Renal cortex interstitium (tissue), 11 donors: ENCODE data around the gene TRAF5. TPM values are rescaled to one million over a fixed set of nuclear protein-coding genes. Genes with fewer than 3 reads are reported as not detected.

Experiments used
- DNase-seq, 11 donors: peaks; one replicate each; pipeline ENCODE4 v3.0.0-alpha.2; 2013; ENCODE audit warnings: low read depth in 9 of 11, low spot score in 4 of 11; ENCODE audit errors: extremely low read depth in 1 of 11
- polyA plus RNA-seq, 3 donors: library from polyadenylated mRNA; unstranded; fragments of 120-200 nt; gene quantifications; one replicate each; pipeline ENCODE4 v1.2.1, GENCODE V29; 2013; ENCODE audit not compliant: insufficient read length in 3 of 3

TRAF5 gene
- polyA plus RNA-seq, 3 donors: 13.2 to 29.0 (median 18.3) TPM

DNA sequence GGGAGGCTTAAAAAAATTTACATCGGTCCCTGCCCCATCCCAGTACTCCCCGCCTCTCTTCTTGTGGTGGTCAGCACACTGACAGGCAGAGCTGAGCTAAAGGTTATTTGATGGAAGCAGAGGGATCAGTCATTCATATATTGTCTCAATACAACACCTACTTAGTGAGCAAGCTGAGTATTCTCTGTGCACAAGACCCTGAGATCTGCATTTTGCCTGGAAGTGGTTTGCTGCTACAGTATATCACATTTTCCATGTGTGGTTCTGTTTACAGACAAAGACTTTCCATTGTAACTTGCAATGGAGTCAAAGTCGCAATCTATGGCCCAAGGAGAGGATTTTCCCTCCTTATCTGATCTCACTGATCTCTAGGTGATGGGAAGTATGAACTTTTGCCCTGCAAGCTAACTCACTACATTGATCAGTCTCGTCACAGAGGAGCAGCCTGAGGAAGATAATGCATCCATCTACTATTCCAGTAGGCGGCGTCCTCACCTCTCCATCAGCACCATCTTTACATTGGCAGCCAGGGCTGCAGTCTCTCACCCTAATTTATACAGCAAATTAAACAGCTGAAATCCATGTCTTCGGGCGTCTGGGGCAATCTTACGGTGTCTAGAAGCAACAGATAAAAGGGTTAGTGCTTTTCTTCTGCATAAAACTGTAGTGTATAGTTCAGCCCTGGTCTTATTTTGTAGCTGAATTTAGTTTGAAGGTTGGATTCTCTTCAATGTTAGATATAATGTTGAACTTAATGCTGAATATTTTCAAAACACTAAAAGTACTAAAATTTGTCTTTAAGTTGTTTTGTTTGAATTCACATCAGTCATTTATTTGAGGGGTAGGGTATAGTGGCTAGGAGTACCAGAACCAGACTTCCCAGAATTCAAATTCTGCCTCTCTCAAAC is 3.2 kb upstream of the TRAF5 start:
- peak in 8 of 11 donors; percentile 21 to 61 (median 44) for DNase-seq

DNA sequence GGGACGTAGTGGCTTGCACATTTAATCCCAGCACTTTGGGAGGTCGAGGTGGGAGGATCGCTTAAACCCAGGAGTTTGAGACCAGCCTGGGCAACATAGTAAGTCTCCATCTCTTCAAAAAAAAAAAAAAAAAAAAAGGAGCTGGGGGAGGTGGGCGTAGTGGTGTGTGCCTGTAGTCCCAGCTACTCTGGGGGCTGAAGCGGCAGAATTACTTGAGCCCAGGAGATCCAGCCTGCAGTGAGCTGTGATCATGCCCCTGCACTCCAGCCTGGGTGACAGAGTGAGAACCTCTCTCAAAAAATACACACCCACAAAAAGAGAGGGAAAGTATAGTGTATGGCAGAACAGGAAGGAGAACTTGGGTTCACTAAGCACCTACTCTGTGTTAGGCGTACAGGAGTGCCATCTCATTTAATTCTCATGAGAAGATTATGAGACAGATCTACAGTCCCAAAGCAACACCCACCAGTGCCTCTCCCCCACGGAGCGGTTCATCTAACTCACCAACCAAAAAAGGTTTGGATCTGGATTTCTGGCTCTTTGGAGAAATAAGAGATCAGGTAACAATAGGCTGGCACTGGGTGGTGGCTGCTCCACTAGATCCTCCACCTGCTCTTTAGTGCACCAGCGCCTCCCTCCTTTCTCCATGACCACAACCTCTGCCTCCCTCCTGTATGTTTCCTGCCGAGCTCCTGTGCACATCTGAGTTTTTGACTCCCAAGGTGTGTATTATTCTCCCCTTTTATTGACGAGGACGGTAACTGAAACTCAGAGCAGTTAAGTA is 1.4 kb upstream of the TRAF5 start:
- DNase-seq: no peak

DNA sequence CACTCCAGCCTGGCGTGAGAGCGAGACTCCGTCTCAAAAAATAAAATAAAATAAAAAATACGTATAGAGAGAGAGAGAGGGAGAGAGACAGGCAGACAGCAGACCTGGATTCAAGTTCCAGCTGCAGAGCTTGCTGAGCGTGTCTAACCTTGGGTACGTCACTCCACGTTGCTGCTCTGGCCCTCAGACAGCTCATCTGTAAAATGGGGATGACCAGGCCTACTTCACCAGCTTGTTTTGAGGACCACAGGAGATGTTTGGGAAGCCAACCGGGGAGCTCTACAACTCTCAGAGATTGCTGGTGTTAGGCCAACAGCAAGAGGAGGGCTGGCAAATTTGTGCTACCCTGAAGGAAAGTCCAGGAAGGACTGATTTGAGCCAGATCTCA is 499 bp upstream of the TRAF5 start:
- no peak for DNase-seq

DNA sequence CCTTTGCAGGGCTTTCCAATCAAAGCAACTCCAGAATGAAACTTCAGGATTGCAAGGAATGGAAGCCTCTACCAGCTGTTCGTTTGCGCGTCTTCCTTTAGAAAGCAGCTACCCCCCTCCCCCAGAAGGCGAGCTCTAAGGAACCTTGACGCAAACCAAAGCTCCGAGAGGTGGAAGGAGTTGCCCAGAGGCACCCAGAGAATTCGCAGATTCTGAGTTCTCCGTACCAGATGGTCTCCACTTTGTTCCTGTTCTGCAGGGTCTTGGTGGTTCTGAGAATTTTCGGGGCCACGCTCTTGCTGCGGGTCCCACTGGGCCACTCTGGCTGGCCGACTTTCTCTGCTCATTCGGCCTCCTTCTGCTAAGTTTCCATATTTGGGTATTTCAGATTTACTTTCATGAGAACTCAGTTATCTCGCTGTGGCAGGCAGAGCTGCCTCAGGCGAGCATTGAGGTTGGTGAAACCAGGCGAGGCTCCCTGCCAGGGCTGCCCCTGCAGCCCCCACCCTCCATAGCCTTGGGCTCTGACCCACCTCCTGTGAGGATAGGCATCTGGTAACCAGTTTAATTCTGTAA is 801 bp downstream of the TRAF5 start:
- DNase-seq: peak in 7 of 11 donors; percentile 25 to 51 (median 36)

DNA sequence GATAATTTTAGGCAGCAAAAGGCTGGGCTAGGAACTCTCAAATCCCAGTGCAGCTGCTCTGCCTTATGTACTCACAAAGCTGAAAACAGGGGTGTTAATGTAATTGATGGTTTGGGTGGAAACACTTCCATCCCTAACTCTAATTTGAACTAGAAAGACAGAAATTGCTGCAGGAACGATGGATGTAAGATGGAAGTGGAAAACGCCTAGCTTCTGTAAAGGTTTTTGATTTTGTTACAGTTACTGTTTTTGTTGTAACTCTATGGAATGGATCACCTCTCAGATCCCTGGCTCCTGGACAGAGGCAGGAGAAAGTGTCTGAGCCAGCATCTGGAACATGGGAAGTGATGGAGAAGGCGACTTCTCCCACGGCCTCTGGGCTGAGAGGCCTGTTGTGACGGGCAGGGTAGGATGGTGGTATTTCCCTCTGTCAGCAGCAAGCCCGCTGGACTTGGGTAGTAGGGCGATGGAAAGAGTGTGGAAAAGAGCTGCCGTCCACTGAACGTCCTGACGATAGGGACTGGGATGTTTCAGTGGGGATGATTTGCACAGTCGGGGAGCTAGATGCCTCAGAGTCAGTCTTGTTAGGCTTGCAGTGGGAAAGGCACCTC is 1.6 kb downstream of the TRAF5 start:
- no peak for DNase-seq

DNA sequence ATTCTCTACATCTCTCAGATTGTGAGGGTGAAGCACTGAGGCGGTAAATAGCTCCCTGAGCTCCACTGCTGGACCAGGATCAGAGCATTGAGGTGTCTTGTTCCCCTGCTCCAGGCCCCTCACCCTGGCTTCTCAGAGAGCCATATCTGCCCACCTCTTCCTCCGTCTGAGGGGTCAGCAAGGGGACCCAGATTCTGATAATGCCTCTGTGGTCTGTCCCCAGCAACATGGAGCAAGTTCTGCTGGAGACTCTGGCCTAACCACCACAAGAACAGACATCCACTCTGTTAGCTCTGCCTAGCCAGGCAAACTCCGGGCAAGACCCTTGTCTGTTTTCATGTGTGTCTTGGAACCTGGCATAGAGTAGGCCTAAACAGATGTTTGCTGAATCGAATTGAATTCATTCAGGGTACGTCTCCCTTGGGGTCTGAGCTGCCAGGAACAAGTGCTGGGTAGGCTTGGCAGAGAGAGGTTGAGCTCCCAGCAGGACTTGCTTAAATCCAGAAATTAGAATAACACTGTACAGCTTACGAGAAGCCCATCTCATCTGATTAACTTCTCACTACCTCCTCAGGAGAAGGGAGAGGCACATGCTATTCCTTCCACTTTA is 2.3 kb downstream of the TRAF5 start:
- no peak for DNase-seq

DNA sequence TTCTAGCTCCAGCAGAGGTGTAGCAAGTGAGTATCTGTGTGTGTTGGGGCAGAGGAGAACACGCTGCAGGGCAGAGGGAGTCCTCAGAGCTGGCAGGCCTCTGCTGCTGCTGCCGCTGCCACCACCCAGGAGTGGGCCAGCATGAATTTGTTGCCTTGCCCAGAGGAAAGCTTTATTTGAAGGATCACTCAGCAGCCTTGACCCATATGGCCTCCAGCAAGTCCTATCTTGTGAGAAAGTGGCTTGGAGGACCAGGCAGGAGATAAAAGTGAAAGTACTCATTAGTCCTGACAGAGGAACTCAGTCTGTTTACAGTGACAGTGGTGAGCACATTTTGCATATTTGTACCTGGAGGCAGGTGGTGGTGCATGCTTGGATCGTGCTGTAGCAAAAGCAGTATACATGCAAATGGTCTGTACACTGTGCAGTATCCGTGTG is 3.1 kb downstream of the TRAF5 start:
- DNase-seq: no peak

DNA sequence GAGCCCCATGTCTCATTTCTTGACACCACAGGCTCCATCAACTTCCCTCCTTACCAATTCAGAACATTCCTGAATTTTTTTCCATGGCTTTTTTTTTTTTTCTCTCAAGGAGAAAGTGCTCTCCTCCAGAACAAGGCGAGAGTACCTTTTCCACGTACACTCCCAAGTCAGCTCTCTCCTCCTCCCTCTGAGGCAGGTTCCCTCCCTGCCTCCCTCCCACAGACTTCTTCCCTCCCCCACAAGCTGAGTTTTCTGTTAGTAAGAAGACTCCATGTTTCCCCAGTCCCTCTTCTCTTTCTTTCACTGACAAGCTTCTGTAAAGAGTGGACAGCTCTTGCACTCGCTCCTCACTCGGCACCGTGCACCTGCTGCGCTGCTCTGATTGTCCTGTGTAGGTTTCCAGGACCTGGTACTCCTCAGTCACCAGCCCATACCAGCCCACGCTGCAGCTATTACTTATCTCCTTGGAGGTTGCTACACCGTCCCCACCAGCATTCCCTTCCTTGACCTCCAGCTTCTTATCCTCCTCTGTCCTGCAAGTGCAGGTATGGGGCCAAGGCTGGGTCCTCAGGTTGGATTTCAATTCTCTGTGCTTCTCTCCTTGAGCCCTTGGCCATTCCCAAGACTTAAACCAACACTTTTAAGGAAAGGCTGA is 3.8 kb downstream of the TRAF5 start:
- no peak for DNase-seq

DNA sequence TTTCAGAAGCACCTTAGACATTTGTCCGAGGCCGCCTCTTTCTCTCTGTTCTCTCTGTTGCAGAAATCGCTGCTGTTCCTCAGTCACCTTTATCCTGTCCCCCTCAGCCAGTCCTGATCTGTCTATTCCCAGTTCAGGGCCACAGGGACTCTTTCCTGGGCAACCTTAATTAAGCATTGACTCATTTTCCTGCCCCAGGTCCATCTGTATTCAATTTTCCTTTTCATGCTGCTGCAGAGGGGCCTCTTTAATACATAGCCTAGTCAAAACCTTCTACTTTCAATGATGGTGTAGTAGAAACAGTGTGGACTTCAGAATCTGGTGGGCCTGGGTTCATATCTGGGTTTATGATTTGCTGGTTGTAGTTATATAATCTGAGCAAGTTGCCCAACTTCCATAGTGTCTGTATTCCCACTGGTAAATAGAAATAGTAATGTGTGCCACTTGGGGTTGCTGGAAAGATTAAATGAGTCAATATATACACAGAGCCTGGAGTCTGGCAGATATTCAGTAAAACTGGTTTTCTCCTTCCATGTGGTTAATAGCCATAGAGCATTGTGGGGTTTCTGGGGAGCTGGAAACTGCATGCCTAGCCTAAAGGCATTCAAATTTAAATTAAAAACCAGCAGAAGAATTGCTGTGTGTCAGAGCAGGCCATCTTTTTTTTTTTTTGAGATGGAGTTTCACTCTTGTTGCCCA is 4.5 kb downstream of the TRAF5 start:
- DNase-seq: no peak

DNA sequence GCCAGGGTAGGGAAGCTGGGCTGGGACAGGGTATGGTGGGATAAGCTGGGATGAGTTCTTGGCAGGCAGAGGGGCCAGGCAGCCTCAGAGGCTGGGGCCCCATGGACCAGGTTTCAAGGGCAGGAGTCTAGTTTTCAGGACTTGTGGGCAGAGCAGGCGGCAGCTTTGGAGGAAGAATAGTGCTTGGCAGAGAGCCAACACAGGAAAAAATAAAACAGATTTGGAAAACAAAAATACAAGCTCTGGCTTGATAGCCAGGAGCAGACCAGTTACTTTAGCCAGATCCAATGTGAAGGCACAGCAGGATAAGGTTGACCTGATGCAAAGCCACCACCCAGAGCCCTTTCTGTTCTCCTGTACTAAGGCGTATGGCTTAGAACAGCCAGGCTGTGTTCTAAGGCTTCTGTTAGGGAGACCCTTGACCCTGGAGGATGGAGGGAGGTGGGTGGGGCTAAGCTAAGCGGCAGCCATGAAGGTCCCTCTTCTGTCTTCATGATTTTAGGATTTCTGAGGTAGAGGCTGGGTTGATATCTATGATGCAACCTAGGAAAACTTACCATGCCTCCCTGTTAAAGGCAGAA is 5.5 kb downstream of the TRAF5 start:
- DNase-seq: peak in 1 of 11 donors; percentile 3

DNA sequence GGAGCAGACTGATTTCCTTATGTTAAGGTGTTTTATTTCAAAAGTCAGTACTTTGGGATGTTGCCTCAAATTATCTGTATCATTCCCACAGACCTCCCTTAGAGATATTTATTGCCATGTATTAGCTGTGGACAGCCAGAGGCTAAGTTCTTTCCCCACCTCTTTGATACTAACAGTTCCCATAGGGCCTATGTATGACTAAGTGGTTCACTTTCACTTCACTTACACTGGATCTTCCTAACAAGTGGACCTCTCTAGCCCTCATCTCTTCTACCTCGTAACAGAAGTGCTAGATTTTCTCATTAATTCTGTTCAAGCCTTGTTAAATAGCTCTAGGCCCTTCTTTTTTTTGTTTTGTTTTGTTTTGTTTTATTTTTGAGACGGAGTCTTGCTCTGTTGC is 6.2 kb downstream of the TRAF5 start:
- no peak for DNase-seq

DNA sequence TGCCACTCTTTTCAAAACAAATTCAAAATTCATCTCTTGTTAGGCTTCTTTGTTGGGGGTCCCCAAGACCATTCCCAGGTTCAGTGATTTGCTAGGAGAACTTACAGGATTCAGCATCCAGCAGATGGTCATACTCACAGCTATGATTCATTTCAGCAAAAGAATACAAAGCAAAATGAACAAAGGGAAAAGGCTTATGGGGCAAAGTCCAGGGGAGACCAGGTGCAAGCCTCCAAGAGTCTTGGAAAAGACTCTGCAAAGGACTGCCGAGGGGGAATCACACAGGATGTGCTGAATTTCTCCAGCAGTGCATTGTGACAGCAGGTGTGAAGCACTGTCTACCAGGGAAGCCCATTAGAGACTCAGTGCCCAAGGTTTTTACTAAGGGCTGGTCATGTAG is 7.3 kb downstream of the TRAF5 start:
- no peak for DNase-seq

DNA sequence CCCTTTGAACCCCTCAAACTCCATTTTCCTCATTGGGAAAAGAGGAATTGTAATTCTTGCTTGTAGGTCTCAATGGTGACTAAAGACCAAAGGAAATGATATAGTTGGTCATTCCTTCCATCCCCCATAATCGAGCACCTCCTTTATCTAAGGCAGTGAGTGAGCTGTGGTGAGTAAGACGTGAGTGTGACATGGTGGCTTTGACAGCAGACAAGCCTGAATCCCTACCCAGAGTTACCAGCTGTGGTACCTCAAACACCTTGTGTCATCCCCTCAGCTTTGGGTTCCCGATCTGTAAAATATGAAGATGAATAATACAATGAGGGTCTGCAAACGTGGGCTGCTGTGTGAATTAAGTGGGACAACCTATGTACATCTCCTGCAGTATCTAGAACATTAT is 8.4 kb downstream of the TRAF5 start:
- DNase-seq: no peak

DNA sequence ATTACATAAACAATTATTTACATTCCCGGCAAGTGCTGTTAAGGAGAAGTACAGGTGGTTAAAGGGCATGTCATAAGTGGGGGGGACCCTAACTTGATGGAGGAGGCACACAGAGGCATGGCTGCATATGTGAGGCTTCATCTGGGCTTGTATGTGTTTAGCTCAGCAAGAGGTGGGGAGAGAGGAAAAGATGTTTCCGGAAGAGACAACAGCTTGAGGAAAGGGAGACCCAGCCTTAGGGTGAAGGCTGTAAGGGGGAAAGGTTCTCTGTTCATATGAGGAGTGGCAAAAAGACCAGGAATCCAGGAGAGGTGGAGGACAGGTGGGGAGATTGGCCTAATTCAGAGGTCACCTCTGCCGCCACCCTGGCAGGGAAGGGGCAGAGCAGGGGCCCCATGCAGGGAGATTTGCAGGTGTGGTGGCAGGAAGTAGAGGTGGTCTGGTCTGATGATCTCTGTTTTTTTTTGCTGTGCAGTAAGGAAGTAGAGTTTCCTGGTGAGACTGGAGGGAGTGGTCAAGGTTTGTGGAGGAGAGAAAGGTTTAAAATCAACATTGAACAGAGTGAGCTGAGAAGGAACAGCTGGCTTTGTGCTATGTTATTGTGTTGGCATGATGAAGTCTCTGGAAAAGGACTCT is 9.0 kb downstream of the TRAF5 start:
- DNase-seq: no peak

DNA sequence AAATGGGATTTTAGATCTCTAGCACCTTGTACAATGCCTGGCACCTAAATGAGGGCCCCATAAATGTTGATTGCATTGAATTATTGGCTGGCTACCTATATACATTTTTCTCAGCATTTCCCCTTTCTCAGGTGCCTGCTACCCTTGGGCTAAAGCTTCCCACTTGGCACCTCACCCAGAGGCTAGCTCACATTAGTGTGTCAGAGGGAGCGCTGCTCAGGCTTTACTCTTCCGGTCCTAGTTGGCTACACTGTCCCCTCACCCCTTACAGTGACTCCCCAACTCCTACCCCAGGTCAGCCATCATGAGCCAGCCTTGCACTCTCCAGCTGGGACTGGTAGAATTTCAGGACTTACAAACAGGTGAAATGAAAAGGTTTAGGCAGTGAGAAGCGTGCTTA is 9.5 kb downstream of the TRAF5 start:
- DNase-seq: no peak

DNA sequence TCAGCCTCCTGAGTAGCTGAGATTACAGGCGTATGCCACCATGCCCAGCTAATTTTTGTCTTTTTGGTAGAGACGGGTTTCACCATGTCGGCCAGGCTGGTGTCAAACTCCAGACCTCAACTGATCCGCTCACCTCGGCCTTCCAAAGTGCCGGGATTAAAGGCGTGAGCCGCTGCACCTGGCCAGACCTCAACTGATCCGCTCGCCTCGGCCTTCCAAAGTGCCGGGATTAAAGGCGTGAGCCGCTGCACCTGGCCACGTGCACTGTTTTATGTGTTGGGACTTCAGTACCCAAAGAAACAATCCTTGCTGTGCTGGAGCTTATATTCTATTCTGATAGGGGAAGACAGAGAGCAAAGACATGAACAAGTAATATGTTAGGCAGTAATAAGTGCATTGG is 10.1 kb downstream of the TRAF5 start:
- DNase-seq: no peak
